ENCODE data around the gene RTF2. TPM values are rescaled to one million over a fixed set of nuclear protein-coding genes. Genes with fewer than 3 reads are reported as not detected.

The RTF2 gene
- total and polyA plus RNA-seq, 2 experiments from 2014 or later = 59.2 to 95.3 TPM

- no peak overlapping the region for H3K4me3 ChIP-seq
- H4K20me1 ChIP-seq (ENCODE audit: insufficient read depth, poor library complexity, severe bottlenecking) = no peaks in the 10 kb centered on the region
- H3K4me2 ChIP-seq = no peak overlapping the region
- H3K9me3 ChIP-seq (ENCODE audit: low read depth) = no peaks in the 10 kb centered on the region
- no peaks in the 10 kb centered on the region for H3K4me1 ChIP-seq (ENCODE audit: insufficient read depth)
- no peak for DNase-seq (ENCODE audit: low spot score)
- H3K79me2 ChIP-seq = no peaks in the 10 kb centered on the region
- no peaks in the 10 kb centered on the region for H3K36me3 ChIP-seq (replicated peaks; ENCODE audit: insufficient read depth, low read depth)
- H3K27me3 ChIP-seq = no peaks in the 10 kb centered on the region
- TF ChIP-seq CTCF (IDR thresholded peaks at IDR 0.05; ENCODE audit: poor library complexity) (no peak), EZH2 (IDR thresholded peaks at IDR 0.05; ENCODE audit: borderline replicate concordance) (no peak), EZH2phosphoT487 (IDR thresholded peaks at IDR 0.05; ENCODE audit: low read depth, severe bottlenecking, unreplicated experiment) (no peak)
- no peaks in the 10 kb centered on the region for H3K9me2 ChIP-seq (replicated peaks; ENCODE audit: insufficient read depth)
- H3K27ac ChIP-seq = no peak overlapping the region
- no peak overlapping the region for H2AFZ ChIP-seq
- 83% methylated on average over 4 of the region's 4 CpGs for WGBS (ENCODE audit: low lambda C conversion rate, missing lambda C conversion rate)
Observed at GRCh38 chr20:56430461-56430860, 38.0 kb upstream of the RTF2 start.

- 89% methylated on average over 1 of the region's 1 CpG for WGBS (ENCODE audit: low lambda C conversion rate, missing lambda C conversion rate)
- Histone ChIP-seq H3K4me2 (no peak overlapping the region), H3K79me2 (no peaks in the 10 kb centered on the region), H3K4me1 (ENCODE audit: insufficient read depth) (no peaks in the 10 kb centered on the region), H3K9me3 (ENCODE audit: low read depth) (no peaks in the 10 kb centered on the region), H3K27ac (no peak overlapping the region), H3K9me2 (replicated peaks; ENCODE audit: insufficient read depth) (no peaks in the 10 kb centered on the region), H3K36me3 (replicated peaks; ENCODE audit: insufficient read depth, low read depth) (no peaks in the 10 kb centered on the region), H3K4me3 (no peak overlapping the region), H4K20me1 (ENCODE audit: insufficient read depth, poor library complexity, severe bottlenecking) (no peaks in the 10 kb centered on the region), H2AFZ (no peak overlapping the region), H3K27me3 (no peaks in the 10 kb centered on the region)
- no peak for TF ChIP-seq EZH2phosphoT487 (IDR thresholded peaks at IDR 0.05; ENCODE audit: low read depth, severe bottlenecking, unreplicated experiment)
- TF ChIP-seq CTCF (IDR thresholded peaks at IDR 0.05; ENCODE audit: poor library complexity) = no peak
- TF ChIP-seq EZH2 (IDR thresholded peaks at IDR 0.05; ENCODE audit: borderline replicate concordance) = no peak
- DNase-seq (ENCODE audit: low spot score) = no peak
Observed at GRCh38 chr20:56430957-56431356, 37.5 kb upstream of the RTF2 start.

GRCh38 chr20:56431471-56431870 lies 37.0 kb upstream of the RTF2 start:
- Histone ChIP-seq H3K4me3 (no peak overlapping the region), H3K79me2 (no peaks in the 10 kb centered on the region), H3K4me1 (ENCODE audit: insufficient read depth) (no peaks in the 10 kb centered on the region), H3K27ac (no peak overlapping the region), H3K9me2 (replicated peaks; ENCODE audit: insufficient read depth) (no peaks in the 10 kb centered on the region), H3K9me3 (ENCODE audit: low read depth) (no peaks in the 10 kb centered on the region), H4K20me1 (ENCODE audit: insufficient read depth, poor library complexity, severe bottlenecking) (no peaks in the 10 kb centered on the region), H3K4me2 (no peak overlapping the region), H2AFZ (no peak overlapping the region), H3K36me3 (replicated peaks; ENCODE audit: insufficient read depth, low read depth) (no peaks in the 10 kb centered on the region), H3K27me3 (no peaks in the 10 kb centered on the region)
- no peak for DNase-seq (ENCODE audit: low spot score)
- 85% methylated on average over 3 of the region's 3 CpGs for WGBS (ENCODE audit: low lambda C conversion rate, missing lambda C conversion rate)
- TF ChIP-seq CTCF (IDR thresholded peaks at IDR 0.05; ENCODE audit: poor library complexity) = no peak
- no peak for TF ChIP-seq EZH2phosphoT487 (IDR thresholded peaks at IDR 0.05; ENCODE audit: low read depth, severe bottlenecking, unreplicated experiment)
- TF ChIP-seq EZH2 (IDR thresholded peaks at IDR 0.05; ENCODE audit: borderline replicate concordance) = no peak

All from hepatocyte (in vitro differentiated cells).